Lower leg skin (tissue), 4 donors: ENCODE results near the gene KLHL24. TPM values are rescaled to one million over a fixed set of nuclear protein-coding genes. Genes with fewer than 3 reads are reported as not detected.
"Not testable (repeated sequence)": the region's sequence is repeated elsewhere in the genome, so short reads cannot be mapped to it uniquely, and the experiment has no call there.

ENCODE experiments used
- DNase-seq, 2 donors: peaks; one replicate each; pipeline ENCODE4 v3.0.0-alpha.2; 2019; ENCODE audit warnings: low spot score in 2 of 2
- H3K4me3 ChIP-seq: fragments of 200-600 bp; sonication (generic); 2 replicates; pipeline ENCODE4 v1.5.1; 2017; ENCODE audit warnings: mild to moderate bottlenecking, low read depth; ENCODE audit not compliant: poor library complexity, severe bottlenecking
- POLR2A ChIP-seq, 2 donors: fragments of 450-650 bp; IDR thresholded peaks; one replicate each; pipeline ENCODE4 v1.6.1; 2016 to 2017; ENCODE audit warnings: antibody characterized with exemption in 2 of 2, mild to moderate bottlenecking in 1 of 2, moderate library complexity in 1 of 2
- WGBS, 2 donors: methylation state at CpG; one replicate each; pipeline ENCODE4 v1.1.5; 2018; 5-methylcytosine and 5-hydroxymethylcytosine counted together
- intact Hi-C: fragments of 100-400 bp; cut with DNase I; formaldehyde crosslinking; loops from one replicate; pipeline ENCODE4 v1.15.0; 2023; ENCODE audit warnings: low total_unique reads
- total RNA-seq, 4 donors: library from RNA; depleted of rRNA; stranded (reverse); fragments of >200 nt; gene quantifications; one replicate each; pipeline ENCODE4 v1.1.0, GENCODE V29; 2016
- TF ChIP-seq, protein P1 (sequence below), 3 donors: fragments of 450-650 bp; IDR thresholded peaks; one replicate each; pipeline ENCODE4 v1.5.1; 2016; ENCODE audit warnings: antibody characterized with exemption in 3 of 3, mild to moderate bottlenecking in 3 of 3, moderate library complexity in 2 of 3

KLHL24 gene
- total RNA-seq, 4 donors from 2014 or later: 58.7 to 132 (median 103) TPM

- no peak overlapping the region for H3K4me3 ChIP-seq
- DNase-seq: no peak
- TF ChIP-seq, protein P1, sequence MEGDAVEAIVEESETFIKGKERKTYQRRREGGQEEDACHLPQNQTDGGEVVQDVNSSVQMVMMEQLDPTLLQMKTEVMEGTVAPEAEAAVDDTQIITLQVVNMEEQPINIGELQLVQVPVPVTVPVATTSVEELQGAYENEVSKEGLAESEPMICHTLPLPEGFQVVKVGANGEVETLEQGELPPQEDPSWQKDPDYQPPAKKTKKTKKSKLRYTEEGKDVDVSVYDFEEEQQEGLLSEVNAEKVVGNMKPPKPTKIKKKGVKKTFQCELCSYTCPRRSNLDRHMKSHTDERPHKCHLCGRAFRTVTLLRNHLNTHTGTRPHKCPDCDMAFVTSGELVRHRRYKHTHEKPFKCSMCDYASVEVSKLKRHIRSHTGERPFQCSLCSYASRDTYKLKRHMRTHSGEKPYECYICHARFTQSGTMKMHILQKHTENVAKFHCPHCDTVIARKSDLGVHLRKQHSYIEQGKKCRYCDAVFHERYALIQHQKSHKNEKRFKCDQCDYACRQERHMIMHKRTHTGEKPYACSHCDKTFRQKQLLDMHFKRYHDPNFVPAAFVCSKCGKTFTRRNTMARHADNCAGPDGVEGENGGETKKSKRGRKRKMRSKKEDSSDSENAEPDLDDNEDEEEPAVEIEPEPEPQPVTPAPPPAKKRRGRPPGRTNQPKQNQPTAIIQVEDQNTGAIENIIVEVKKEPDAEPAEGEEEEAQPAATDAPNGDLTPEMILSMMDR (IDR thresholded peaks at IDR 0.05): no peak
- no peak for TF ChIP-seq POLR2A (IDR thresholded peaks at IDR 0.05)
- intact Hi-C loops: no loop called here
Measured at GRCh38 chr3:183631715-183632114, 3.7 kb upstream of the KLHL24 start.

DNA sequence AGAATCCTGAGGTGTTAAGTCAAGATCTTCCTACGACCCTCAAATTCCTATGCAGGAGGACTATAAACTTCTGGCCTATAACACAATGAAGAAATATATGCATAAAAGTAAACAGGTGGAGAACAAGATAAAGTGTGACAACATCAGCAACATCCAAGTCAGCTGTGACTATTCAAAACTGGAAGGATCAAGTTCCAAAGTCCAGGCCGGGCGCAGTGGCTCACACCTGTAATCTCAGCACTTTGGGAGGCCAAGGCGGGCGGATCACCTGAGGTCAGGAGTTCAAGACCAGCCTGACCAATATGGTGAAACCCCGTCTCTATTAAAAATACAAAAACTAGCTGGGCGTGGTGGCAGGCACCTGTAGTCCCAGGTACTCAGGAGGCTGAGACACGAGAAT is 2.7 kb upstream of the KLHL24 start:
- intact Hi-C loops, H3K4me3 ChIP-seq, DNase-seq: not testable (repeated sequence)
- 95 to 96% methylated on average over 8 of the region's 8 CpGs for WGBS, 2 donors

DNA sequence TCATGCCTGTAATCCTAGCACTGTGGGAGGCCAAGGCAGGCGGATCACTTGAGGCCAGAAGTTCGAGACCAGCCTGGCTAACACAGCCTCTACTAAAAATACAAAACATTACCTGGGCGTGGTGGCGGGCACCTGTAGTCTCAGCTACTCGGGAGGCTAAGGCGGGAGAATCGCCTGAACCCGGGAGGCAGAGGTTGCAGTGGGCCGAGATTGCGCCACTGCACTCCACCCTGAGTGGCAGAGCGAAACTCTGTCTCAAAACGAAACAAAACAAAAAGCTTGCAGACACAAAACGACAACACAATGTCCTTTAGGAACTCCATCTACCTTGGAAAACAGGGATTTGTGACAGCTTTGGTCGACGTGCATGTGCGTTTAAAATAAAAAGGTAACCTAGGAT is 716 bp upstream of the KLHL24 start:
- TF ChIP-seq POLR2A (IDR thresholded peaks at IDR 0.05): no peak
- TF ChIP-seq, protein P1 (IDR thresholded peaks at IDR 0.05): no peak
- 75 to 76% methylated on average over 16 of the region's 16 CpGs for WGBS, 2 donors
- H3K4me3 ChIP-seq: no peak overlapping the region
- intact Hi-C loops: no loop called here
- DNase-seq: no peak

DNA sequence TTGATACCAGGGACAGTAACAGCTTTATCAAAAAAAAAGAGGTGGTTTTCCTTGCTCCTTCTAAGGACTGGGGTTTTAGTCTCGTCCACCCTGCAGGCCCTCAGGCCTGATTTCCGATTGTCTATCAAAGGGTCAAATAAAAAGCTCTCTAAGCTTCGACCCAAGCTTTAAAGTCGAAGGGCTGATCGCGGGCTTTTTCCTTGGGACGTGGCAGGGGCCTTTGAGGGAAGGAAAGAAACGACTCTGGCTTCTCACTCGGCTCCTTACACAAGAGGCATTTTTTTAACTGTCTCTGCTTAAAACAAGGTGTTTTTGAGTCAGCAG is 354 bp upstream of the KLHL24 start:
- WGBS, 2 donors: 1 to 3% methylated on average over 9 of the region's 9 CpGs
- no peak for TF ChIP-seq POLR2A (IDR thresholded peaks at IDR 0.05)
- TF ChIP-seq, protein P1 (IDR thresholded peaks at IDR 0.05): no peak
- no peak for DNase-seq
- peak overlapping the region; percentile 99 for H3K4me3 ChIP-seq
- intact Hi-C loops: no loop called here

DNA sequence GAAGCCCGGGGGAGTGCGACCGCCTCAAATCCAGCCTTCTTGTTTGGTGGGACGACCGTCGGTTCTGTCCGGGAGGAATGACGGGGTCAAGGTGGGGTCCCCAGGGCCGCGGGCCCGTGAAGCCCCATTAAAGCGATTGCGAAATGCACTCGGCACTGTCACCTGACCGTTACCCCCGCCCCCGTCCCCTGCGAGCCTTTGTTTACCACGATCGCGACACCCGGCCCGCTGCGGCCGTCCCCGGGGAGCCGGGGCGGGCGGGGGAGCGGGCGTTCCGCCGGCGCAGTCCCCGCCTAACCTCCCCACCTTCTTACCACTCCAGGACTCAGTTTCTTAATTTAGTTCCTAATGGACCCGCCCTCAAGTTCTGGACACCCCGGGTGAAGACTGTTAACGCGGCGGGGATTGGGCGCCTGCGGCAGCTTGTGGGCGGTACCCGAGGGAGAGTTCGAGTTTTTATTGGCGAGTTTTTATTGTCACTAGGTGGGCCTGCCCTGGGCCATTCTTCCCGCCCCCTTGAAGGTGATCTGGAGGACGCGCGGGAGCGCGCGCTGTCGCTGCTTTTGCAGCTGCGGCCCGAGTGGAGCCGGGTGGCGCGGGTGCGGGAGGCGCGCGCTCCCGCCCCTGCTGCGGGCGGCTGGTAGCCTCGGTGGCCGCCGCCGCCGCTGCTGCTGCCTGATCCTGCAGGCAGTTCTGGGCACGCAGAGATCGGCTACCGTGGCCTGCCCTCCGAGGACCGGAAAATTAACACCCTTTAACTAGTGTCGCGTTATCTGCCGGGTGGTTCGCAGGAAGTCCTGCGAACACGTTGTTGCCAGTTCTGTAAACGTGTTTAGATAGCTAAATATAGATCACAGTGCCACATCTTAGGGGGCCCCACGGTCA is 1.0 kb downstream of the KLHL24 start:
- H3K4me3 ChIP-seq: peak overlapping the region; percentile 99
- WGBS, 2 donors: 0 to 1% methylated on average over 60 to 79 of the region's 84 CpGs
- intact Hi-C loops: no loop called here
- peak; percentile 95 to 98 for DNase-seq
- TF ChIP-seq, protein P1 (IDR thresholded peaks at IDR 0.05): no peak
- TF ChIP-seq POLR2A (IDR thresholded peaks at IDR 0.05): peak in 1 of 2 donors; percentile 19

DNA sequence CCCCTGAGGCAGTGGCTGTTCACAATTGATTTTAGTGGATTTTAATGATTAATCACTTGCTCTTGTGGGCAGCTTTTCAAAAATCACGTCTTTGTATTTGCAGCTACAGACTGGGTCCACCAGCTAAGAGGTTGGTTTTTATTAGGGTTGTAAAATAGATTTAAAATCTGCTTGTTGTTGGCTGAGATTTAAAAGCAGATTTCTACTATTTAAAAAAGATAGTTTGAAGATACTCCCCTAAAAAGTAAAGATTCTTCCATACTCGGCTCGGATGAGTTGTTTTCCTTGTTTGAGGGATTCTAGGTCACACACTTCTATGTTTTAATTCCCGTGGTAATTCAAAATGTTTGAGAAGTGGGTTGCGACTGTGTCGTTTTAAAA is 1.7 kb downstream of the KLHL24 start:
- 28 to 37% methylated on average over 6 of the region's 6 CpGs for WGBS, 2 donors
- TF ChIP-seq, protein P1 (IDR thresholded peaks at IDR 0.05): no peak
- TF ChIP-seq POLR2A (IDR thresholded peaks at IDR 0.05): no peak
- peak overlapping the region; percentile 8 for H3K4me3 ChIP-seq
- no peak for DNase-seq
- intact Hi-C loops: no loop called here

- 86 to 88% methylated on average over 14 of the region's 14 CpGs for WGBS, 2 donors
- DNase-seq: not testable (repeated sequence)
Measured at GRCh38 chr3:183637633-183638032, 2.2 kb downstream of the KLHL24 start.

More at GRCh38 chr3:183637633-183638032, 2.2 kb downstream of the KLHL24 start:
- intact Hi-C loops, H3K4me3 ChIP-seq: not testable (repeated sequence)
